PC-3 (cell line): ENCODE results near the gene WDR62. TPM values are rescaled to one million over a fixed set of nuclear protein-coding genes. Genes with fewer than 3 reads are reported as not detected.

ENCODE experiments used
- ATAC-seq: fragments of 200-7000 bp; cut with Tn5 transposase; 2 replicates; pipeline ENCODE4 v1.9.1; 2020; ENCODE audit warnings: mild to moderate bottlenecking, moderate library complexity
- BruUV-seq: library from RNA; stranded (reverse); fragments of 400-500 nt; replicated peaks from 2 replicates; lab custom pipeline; 2021; lab: Mats Ljungman, UMichigan
- CTCF ChIA-PET: fragments of 300-600 bp; sonication (Branson Sonifier 250); formaldehyde crosslinking; loops from one replicate; lab custom pipeline; 2022; ENCODE audit warnings: antibody characterized with exemption; lab: Charles Lee
- POLR2A ChIA-PET: fragments of 300-600 bp; sonication (Branson Sonifier 250); formaldehyde crosslinking; loops from one replicate; lab custom pipeline; 2022; ENCODE audit warnings: antibody characterized with exemption; ENCODE audit not compliant: unreplicated experiment; lab: Charles Lee
- DNase-seq: peaks from one replicate; pipeline ENCODE4 v3.0.0-alpha.2; 2015
- H2AFZ ChIP-seq: fragments of 300-600 bp; sonication (generic); 2 replicates; pipeline ENCODE4 v1.6.0; 2016; ENCODE audit warnings: antibody characterized with exemption, low read length
- H3F3A ChIP-seq: fragments of 300-600 bp; sonication (generic); one replicate; pipeline ENCODE4 v1.6.0; 2017; ENCODE audit warnings: antibody characterized with exemption, low read length, control low read depth, mild to moderate bottlenecking; ENCODE audit not compliant: unreplicated experiment
- H3K27ac ChIP-seq: fragments of 300-600 bp; sonication (generic); 2 replicates; pipeline ENCODE4 v1.5.1; 2016; ENCODE audit warnings: mild to moderate bottlenecking, low read length
- H3K27me3 ChIP-seq: fragments of 300-600 bp; sonication (generic); 2 replicates; pipeline ENCODE4 v1.6.1; 2016; ENCODE audit warnings: low read length, mixed read lengths
- H3K36me3 ChIP-seq: fragments of 300-600 bp; sonication (generic); 2 replicates; pipeline ENCODE4 v1.6.1; 2016; ENCODE audit warnings: low read depth, mixed run types, low read length, mixed read lengths
- H3K4me1 ChIP-seq: fragments of 300-600 bp; sonication (generic); 2 replicates; pipeline ENCODE4 v1.5.1; 2016; ENCODE audit warnings: low read length; ENCODE audit not compliant: insufficient read depth
- H3K4me2 ChIP-seq: fragments of 300-600 bp; sonication (generic); 2 replicates; pipeline ENCODE4 v1.6.0; 2016; ENCODE audit warnings: low read length
- H3K4me3 ChIP-seq: fragments of 300-600 bp; sonication (generic); 2 replicates; pipeline ENCODE4 v1.5.1; 2016; ENCODE audit warnings: mild to moderate bottlenecking, low read length, mixed read lengths
- H3K79me2 ChIP-seq: fragments of 300-600 bp; sonication (generic); 2 replicates; pipeline ENCODE4 v1.6.1; 2017; ENCODE audit warnings: low read length, mixed read lengths
- H3K9ac ChIP-seq: fragments of 300-600 bp; sonication (generic); 2 replicates; pipeline ENCODE4 v1.6.0; 2016; ENCODE audit warnings: mild to moderate bottlenecking, low read length
- H3K9me2 ChIP-seq: fragments of 300-600 bp; sonication (generic); replicated peaks from 2 replicates; pipeline ENCODE4 v1.6.1; 2016; ENCODE audit warnings: mixed run types, low read length, mixed read lengths
- H3K9me3 ChIP-seq: fragments of 300-600 bp; sonication (generic); 2 replicates; pipeline ENCODE4 v1.6.1; 2016; ENCODE audit warnings: low read length, mixed read lengths
- H4K20me1 ChIP-seq: fragments of 300-600 bp; sonication (generic); 2 replicates; pipeline ENCODE4 v1.6.1; 2016; ENCODE audit warnings: low read length, mixed read lengths
- CTCF ChIP-seq: fragments of 300-600 bp; sonication (generic); conservative IDR thresholded peaks from 2 replicates; pipeline ENCODE4 v1.5.1; 2017; ENCODE audit warnings: antibody characterized with exemption, low read depth, mild to moderate bottlenecking, low read length
- EZH2 ChIP-seq: fragments of 300-600 bp; sonication (generic); IDR thresholded peaks from one replicate; pipeline ENCODE4 v1.6.1; 2017; ENCODE audit warnings: antibody characterized with exemption, mild to moderate bottlenecking, low read length; ENCODE audit not compliant: unreplicated experiment
- EZH2phosphoT487 ChIP-seq: fragments of 300-600 bp; sonication (generic); IDR thresholded peaks from 2 replicates; pipeline ENCODE4 v1.6.1; 2018; ENCODE audit warnings: mild to moderate bottlenecking, antibody characterized with exemption, low read length, borderline replicate concordance
- intact Hi-C: fragments of 100-400 bp; cut with micrococcal nuclease; formaldehyde crosslinking; loops from 2 replicates; pipeline ENCODE4 v1.9.0; 2023
- total RNA-seq: library from RNA; depleted of rRNA; stranded (reverse); fragments of >200 nt; gene quantifications from 2 replicates; pipeline ENCODE4 v1.2.3, GENCODE V29; 2014

The WDR62 gene
- total RNA-seq, 1 experiment from 2014 or later, result 13.9 TPM

- no peaks in the 10 kb centered on the region for H3F3A ChIP-seq
- H3K27me3 ChIP-seq, result no peaks in the 10 kb centered on the region
- TF ChIP-seq EZH2, result no peak
- TF ChIP-seq EZH2phosphoT487, result no peak
- TF ChIP-seq CTCF, result no peak
- H3K4me2 ChIP-seq, result no peak overlapping the region
- H3K79me2 ChIP-seq, result no peaks in the 10 kb centered on the region
- POLR2A ChIA-PET, result no interaction called here
- intact Hi-C loops, result no loop called here
- H3K9ac ChIP-seq, result no peak overlapping the region
- BruUV-seq, result no TSS peak
- peaks cover 8% of the 10 kb centered on the region for H3K4me1 ChIP-seq
- no peak overlapping the region for H3K27ac ChIP-seq
- no peaks in the 10 kb centered on the region for H3K9me2 ChIP-seq
- H2AFZ ChIP-seq, result no peak overlapping the region
- CTCF ChIA-PET, result no interaction called here
- peaks cover 5% of the 10 kb centered on the region; the same call in 1 of the 2 replicates for H3K36me3 ChIP-seq
- H3K9me3 ChIP-seq, result no peaks in the 10 kb centered on the region
- H3K4me3 ChIP-seq, result no peak overlapping the region
- DNase-seq (no peak), ATAC-seq (no peak)
- H4K20me1 ChIP-seq, result no peaks in the 10 kb centered on the region
Measured at GRCh38 chr19:36099166-36099785, 44.6 kb downstream of the WDR62 start.

- Histone ChIP-seq H2AFZ (no peak overlapping the region), H3K9me3 (no peaks in the 10 kb centered on the region), H3K36me3 (peaks cover 5% of the 10 kb centered on the region; the same call in 1 of the 2 replicates), H3K4me1 (peaks cover 11% of the 10 kb centered on the region), H3K9ac (no peak overlapping the region), H3K27ac (no peak overlapping the region), H4K20me1 (no peaks in the 10 kb centered on the region), H3K4me2 (no peak overlapping the region), H3K9me2 (no peaks in the 10 kb centered on the region), H3K27me3 (no peaks in the 10 kb centered on the region), H3F3A (no peaks in the 10 kb centered on the region), H3K4me3 (no peak overlapping the region), H3K79me2 (no peaks in the 10 kb centered on the region)
- no TSS peak for BruUV-seq
- ChIA-PET POLR2A (no interaction called here), CTCF (no interaction called here)
- no peak for ATAC-seq
- no peak for TF ChIP-seq CTCF
- TF ChIP-seq EZH2phosphoT487, result no peak
- no peak for TF ChIP-seq EZH2
- DNase-seq, result no peak
- intact Hi-C loops, result no loop called here
Measured at GRCh38 chr19:36100476-36100875, 45.8 kb downstream of the WDR62 start.

- no peak overlapping the region for H3K27ac ChIP-seq
- no peak for TF ChIP-seq CTCF
- TF ChIP-seq EZH2, result no peak
- no peak for TF ChIP-seq EZH2phosphoT487
- H4K20me1 ChIP-seq, result no peaks in the 10 kb centered on the region
- H3K36me3 ChIP-seq, result peaks cover 5% of the 10 kb centered on the region; the same call in 1 of the 2 replicates
- ATAC-seq, result no peak
- no peaks in the 10 kb centered on the region for H3K9me2 ChIP-seq
- no TSS peak for BruUV-seq
- H2AFZ ChIP-seq, result no peak overlapping the region
- peaks cover 11% of the 10 kb centered on the region for H3K4me1 ChIP-seq
- no peaks in the 10 kb centered on the region for H3K9me3 ChIP-seq
- H3K4me3 ChIP-seq, result no peak overlapping the region
- POLR2A ChIA-PET, result no interaction called here
- H3K27me3 ChIP-seq, result no peaks in the 10 kb centered on the region
- no peaks in the 10 kb centered on the region for H3K79me2 ChIP-seq
- no peak overlapping the region for H3K4me2 ChIP-seq
- no peak for DNase-seq
- intact Hi-C loops, result no loop called here
- H3F3A ChIP-seq, result no peaks in the 10 kb centered on the region
- H3K9ac ChIP-seq, result no peak overlapping the region
- CTCF ChIA-PET, result no interaction called here
Measured at GRCh38 chr19:36101550-36102327, 47.0 kb downstream of the WDR62 start.
